Left lobe of liver (tissue), 2 donors: ENCODE measurements around the gene DOCK7. TPM values are rescaled to one million over a fixed set of nuclear protein-coding genes. Genes with fewer than 3 reads are reported as not detected.

Experiments
- ATAC-seq: fragments of 200-7000 bp; cut with Tn5 transposase; one replicate; pipeline ENCODE4 v1.9.1; 2020; ENCODE audit warnings: mild to moderate bottlenecking, moderate library complexity
- DNase-seq: peaks from one replicate; pipeline ENCODE4 v3.0.0-alpha.2; 2020; ENCODE audit warnings: low spot score
- total RNA-seq: library from RNA; stranded (reverse); gene quantifications from one replicate; pipeline ENCODE4 v1.2.1, GENCODE V29; 2021
- donor health status: DM: no; HTN: no; CAD: no; lungs with moderate emphysema.
- donor health status: DM: no; HTN: yes; CAD: no.

The DOCK7 gene
- total RNA-seq, 1 donor from 2014 or later: 13.1 TPM

DNA sequence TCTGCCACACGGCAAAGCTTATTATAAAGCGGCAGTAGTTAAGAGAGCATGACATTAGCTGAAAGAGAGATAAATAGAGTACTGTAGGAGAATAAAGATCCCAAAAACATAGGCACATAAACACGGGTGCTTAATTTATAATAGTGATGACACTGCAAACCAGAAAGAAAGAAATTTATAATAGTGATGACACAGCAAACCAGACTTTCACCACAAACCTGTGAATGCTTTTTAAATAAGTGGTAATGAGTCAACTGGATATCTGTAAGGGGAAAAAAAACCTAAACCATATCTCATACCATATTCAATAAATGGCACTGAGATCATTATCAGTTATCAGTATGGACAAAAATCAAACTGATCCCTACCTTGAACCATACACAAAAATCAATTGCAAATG, 225.8 kb downstream of the DOCK7 start:
- DNase-seq (no peak), ATAC-seq (no peak)

DNA sequence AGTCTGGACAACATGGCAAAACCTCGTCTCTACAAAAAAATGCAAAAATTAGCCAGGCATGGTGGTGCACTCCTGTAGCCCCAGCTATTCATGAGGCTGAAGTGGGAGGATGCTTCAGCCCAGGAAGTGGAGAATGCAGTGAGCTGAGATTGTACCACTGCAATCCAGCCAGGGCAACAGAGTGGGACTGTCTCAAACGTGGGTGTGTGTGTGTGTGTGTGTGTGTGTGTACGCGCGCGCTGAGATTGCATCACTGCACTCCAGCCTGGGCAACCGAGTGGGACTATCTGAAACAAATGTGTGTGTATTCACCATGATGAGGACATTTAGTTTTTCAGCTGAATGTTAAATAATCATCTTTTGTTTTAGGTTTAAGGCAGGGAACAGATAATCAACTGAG, 230.2 kb downstream of the DOCK7 start:
- DNase-seq (no peak), ATAC-seq (peak; percentile 31)

DNA sequence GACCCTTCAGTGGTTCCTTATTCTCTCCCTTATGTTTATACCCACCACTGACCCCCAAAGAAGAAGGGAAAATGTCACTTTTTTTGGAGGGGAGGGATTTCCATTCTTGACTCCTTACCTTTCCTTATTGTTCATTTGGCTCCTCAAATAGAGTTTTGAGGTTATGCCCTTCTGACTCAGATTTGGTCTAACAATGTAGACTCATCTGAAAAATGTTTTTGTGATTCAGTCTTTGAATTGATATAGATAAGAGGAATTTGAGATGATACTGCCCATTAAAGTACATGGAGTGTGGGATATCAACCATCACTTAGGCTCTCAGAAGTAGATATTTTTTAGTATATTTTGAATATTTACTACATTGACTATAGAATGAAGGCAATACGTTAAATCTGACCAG, 235.2 kb downstream of the DOCK7 start:
- ATAC-seq (no peak), DNase-seq (no peak)

DNA sequence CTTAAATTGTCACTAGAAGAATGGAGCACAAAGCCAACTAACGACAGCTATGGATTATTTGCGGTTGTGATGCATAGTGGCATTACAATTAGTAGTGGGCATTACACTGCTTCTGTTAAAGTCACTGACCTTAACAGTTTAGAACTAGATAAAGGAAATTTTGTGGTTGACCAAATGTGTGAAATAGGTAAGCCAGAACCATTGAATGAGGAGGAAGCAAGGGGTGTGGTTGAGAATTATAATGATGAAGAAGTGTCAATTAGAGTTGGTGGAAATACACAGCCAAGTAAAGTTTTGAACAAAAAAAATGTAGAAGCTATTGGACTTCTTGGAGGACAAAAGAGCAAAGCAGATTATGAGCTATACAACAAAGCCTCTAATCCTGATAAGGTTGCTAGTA, 237.9 kb downstream of the DOCK7 start:
- no peak for ATAC-seq

DNA sequence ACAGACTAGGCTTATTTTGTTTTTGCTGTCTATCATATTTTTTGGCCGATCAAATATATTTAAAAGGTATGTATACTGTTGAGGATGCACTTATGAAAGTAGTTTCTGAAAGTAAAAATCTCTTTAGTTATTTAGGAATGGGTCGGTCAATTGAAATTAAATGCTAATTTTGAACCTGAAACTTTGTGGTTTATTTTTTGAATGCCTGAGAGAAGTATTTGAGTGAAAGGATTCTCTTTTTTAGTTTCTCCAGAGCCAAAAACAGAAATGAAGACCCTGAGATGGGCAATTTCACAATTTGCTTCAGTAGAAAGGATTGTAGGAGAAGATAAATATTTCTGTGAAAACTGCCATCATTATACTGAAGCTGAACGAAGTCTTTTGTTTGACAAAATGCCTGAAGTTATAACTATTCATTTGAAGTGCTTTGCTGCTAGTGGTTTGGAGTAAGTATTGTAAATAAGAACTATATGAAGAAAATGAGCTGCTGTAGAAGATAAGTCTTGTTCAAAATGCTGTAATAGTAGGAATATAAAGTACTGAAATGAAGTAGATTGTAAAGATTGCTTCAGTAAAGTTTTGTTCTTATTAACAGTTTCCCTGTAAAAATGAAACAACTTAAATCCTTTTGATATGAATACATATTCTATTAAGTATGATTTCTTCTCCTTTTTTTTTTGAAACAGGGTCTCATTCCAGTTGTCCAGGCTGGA, 239.8 kb downstream of the DOCK7 start:
- DNase-seq (no peak), ATAC-seq (no peak)

More for the DNA sequence above, 237.9 kb downstream of the DOCK7 start:
- DNase-seq: no peak

DNA sequence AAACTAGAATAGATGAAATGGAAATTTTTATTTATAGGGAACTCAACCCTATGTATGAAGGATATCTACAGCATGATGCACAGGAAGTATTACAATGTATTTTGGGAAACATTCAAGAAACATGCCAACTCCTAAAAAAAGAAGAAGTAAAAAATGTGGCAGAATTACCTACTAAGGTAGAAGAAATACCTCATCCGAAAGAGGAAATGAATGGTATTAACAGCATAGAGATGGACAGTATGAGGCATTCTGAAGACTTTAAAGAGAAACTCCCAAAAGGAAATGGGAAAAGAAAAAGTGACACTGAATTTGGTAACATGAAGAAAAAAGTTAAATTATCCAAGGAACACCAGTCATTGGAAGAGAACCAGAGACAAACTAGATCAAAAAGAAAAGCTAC, 243.5 kb downstream of the DOCK7 start:
- ATAC-seq: no peak
- DNase-seq: no peak

DNA sequence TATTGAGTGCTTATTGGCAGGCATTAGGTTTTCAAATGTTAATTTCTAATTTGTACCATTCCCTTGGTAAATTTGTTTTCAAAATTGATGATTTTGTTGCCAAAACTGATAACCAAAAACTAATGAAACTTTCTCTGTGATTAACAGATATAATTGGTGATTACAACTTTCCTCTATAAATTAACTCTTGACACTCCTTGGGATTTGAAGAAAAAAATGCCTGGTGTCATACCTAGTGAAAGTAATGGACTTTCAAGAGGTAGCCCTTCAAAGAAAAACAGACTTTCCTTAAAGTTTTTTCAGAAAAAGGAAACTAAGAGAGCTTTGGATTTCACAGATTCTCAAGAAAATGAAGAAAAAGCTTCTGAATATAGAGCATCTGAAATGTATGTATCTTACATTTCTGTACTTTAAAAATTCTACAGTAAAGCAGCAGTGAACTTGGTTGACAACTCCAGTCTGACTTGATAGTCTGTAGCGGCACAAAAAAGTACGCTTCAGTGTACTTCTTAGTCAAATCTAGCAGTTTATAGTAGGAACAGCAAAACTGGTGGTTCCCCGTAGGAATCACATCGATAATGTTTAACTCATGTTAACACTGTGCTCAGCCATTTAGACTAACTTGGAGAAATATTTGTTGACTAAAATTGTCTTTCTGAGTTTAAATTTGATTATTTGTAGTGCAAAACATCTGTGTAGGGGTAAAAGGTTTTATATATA, 248.4 kb downstream of the DOCK7 start:
- no peak for DNase-seq
- ATAC-seq: no peak

DNA sequence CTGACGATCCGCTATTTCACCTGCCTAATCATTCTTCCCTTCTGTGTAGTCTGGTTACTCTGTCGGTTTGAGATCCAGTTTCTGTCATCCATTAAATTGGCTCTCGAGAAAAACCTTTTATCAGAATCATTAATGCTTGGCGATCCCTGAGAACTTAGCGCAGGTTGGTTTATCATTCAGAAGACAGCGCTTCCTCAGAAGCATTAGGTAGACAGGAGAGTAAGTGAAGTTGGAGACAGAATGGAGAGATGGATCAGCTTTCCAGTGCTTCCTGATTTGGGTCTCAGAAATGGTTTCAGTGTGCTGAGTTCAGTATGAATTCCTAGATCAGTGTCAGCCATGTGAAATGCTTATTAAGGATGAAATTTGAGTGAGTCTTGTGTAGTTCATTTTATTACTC, 250.0 kb downstream of the DOCK7 start:
- DNase-seq: no peak
- ATAC-seq: no peak

DNA sequence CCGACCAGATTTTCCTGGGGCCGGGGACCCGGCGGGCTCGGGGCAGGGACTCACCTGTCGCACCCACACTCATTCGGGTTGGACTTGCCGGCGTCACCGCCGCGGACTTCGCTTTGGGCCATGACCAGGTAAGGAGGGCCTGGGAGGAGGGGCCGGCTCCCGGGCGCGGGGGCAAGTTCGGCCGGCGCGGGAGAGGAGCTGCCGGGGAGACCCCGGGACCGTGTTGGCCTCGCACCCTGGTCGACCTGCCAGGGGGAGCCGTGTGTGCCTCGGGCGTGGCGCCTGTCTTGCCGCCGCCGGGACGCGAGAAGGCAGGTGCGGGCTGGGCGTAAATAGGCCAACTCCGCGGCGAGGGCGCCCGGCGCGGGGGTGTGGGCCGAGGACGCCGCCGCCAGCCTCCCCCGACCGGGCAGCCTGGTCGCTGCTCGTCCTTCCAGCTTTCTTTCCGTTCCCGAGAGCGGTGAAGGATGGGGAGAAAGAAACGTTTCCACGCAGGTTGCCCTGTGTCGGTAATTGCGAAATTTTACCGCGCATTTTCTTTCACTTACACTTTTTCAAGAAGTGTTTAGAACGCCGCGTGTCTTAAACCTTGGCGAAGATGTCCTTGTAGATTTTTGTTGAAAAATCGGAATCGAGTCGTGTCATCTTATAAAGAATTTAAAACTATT, 250.8 kb downstream of the DOCK7 start:
- ATAC-seq: peak; percentile 48
- DNase-seq: peak; percentile 75

DNA sequence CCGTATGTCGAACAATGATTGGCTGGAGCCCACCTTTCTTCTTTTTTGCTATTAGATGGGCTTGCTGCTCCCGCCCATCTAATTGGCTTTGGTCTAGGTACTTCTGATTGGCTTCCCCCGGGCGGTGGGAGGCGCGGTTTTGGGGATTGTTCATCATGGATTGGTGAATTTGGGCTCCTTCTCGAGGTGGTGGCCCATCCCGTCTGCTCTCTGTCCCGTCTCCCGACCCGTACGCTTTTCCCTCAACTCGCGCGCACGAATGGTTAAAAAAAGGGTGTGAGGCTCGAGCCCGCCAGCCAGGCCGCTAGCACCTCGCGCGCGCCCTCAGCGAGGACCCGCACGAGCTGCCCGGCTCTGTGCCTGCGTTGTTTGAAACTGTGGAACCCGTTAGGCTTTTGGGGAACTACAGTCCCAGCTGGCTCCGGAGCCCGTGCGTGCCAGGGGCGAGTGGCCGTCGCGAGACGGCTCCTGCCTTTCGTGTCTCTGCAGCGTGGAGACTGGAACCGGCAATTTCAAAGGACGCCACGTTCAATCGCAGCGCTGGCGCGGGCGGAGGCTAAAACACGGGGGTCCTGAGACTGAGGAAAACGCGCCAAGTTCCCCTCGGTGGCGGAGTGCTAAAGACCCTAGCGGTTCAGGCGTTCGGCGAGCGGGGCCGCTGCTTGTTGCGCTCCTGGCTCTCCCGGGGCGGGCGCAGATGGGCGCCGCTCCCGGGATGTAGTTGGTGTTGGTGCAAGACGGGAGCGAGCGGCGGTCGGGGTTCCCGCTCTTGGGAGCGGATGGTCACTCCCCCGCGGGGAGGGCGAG, 251.5 kb downstream of the DOCK7 start, which contains the start of gene USP1:
TSS of gene USP1 (plus strand) at position 584 of the 807 bp plus-strand sequence. CDS start 2,819 bp downstream, outside the sequence.
- DNase-seq (peak; percentile 98), ATAC-seq (peak; percentile 82)

DNA sequence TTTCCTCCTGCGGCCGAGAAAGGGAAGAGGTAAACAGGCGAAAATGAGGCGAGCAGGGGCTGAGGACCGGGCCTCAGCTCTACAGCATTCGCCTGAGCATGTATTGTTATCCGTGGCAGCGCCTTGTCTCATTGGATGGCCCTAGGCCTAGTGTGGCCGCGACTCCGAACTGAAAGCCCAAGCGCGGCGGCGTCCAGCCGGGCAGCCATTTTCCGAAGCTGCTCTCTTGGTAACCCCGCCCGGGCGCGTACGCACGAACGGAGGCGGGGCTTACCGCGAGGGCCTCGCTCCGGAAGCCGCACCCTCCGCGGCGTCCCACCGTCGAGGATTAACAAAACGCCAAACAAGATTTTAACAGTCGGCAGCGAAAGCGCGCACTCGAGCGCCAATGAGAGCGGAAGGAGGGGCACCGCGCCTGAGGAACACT, 252.1 kb downstream of the DOCK7 start:
- peak; percentile 81 for ATAC-seq

DNA sequence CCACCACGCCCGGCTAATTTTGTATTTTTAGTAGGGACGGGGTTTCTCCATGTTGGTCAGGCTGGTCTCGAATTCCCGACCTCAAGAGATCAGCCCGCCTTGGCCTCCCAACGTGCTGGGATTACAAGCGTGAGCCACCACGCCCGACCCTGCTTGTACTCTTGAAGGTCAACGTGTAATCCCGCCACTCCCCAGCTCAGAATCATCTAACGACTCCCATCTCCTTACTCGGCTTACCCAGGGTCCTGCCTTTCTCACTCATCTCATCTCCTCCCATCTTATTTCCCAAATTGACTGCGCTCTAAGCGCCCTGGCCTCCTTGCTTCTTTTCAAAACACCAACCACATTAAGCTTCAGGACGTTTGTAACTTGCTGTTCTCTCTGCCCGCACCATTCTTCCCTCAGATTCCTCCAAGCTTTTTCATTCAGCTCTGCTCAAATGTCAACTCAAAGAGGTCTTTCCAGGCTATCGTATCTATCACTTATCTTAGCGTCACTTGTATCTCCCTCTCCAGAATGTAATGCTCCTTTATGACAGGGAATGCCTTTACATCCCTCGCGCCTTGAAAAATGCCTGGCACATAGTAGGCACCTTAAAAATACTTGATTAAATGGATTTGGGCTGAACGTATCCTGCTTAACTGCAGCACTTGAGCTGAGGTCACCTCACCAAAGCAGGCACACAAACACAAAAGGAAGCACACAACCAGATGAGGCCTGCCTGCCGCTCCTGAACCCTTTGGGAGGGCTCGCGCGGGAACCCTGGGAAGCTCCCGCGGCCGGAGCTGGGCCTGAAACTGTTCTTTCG, 252.8 kb downstream of the DOCK7 start:
- DNase-seq: no peak
- ATAC-seq: peak; percentile 4

More for the DNA sequence above, 252.1 kb downstream of the DOCK7 start:
- DNase-seq: peak; percentile 97

DNA sequence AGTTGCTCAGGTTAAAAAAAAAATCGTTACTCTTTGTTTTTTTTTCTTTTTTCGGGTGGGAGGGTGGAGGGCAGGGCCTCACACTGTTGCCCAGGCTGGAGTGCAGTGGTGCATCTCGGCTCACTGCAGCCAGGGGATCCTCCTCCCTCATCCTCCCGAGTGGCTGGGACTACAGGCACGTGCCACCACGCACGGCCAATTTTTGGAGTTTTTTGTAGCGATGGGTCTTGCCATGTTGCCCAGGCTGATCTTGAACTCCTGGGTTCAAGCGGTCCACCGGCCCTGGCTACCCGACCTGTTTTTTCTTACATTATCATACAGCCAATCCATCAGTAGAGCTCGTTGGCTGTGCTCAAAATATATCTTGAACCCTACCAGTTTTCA, 253.6 kb downstream of the DOCK7 start:
- DNase-seq (no peak), ATAC-seq (no peak)

DNA sequence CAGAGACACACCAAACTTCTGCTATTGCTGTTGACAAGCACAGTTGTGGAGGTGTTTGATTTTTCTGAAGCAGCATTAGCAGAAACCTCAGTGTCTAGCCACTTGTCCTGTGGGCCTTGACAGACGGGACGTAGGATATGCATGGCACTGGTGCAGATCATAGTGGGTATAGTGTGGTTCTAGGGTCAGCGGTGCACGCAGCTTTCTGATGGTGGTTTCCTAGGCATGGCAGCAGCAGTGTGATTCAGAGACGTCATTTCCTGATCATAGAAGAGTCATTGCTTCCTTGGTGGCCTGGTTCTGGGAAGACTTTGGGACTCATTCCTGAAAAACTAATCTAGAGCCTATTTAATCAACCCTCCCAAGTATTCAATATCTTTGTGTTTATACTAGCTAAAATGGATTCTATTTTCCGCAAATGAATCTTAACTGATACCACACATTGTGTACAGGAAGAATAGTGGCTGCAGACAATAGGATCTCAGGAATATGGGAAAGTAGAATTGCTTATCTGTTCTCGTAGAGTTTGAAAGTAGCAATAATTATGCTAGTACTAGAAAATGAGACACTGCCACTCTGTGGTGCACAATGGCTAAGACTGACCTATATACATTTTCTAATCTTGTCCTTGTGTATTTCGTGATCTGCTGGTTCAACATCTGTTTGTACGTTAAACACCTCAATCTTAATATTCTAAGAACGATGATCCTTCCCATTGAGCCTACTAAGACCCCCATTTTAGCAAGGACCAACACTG, 254.1 kb downstream of the DOCK7 start:
- ATAC-seq (no peak), DNase-seq (no peak)

DNA sequence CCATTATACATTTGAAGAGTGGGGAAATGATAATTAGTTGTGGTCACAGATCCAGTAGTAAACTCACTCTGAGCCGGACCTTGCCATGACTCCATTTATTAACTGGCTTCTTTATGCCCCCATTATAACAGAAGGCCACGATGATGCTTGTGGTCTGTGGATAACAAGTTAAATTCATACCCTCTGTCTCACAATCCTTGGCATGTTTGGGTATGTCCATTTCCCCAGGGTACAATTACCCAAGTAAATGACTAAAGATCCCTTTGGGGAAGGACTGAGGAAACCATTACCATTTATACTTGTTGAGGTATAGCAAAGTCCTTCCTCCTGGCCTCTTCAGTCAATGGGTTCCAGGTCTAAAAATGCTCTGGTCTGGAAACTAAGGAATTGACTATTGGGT, 258.6 kb downstream of the DOCK7 start:
- ATAC-seq: no peak
- no peak for DNase-seq

DNA sequence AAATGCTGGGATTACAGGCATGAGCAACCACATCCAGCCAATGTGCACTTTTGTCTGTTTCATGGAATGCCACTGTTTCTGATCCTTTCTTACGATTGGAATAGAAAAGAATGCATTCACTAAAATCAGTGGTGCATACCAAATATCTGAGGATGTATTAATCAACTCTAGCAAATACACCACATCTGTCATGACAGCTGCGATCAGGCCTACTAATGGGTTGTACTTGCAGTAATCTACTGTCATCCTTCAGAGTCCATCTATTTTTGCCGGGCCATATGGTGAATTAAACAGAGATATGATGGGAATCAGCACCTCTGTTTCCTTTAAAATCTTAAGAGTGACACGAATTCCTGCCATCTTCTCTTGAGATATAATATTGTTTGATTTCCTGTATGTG, 259.8 kb downstream of the DOCK7 start:
- ATAC-seq (no peak), DNase-seq (no peak)

DNA sequence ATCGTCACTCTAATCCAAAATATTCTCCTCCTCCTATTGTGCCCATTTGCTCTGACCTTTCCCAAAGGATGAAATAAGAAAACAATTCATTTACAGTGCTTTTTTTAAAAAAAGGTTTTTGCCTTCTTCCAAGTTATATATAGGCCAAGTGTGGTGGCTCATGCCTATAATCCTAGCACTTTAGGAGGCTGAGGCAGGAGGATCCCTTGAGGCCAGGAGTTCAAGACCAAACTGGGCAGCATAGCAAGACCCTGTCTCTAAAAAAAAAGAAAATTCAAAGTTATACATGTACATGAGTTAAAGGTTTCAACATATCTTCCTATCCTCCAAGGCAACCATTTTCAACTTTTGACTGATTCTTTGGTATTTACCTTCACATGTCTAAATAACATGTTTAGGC, 261.4 kb downstream of the DOCK7 start:
- no peak for ATAC-seq
- DNase-seq: no peak

DNA sequence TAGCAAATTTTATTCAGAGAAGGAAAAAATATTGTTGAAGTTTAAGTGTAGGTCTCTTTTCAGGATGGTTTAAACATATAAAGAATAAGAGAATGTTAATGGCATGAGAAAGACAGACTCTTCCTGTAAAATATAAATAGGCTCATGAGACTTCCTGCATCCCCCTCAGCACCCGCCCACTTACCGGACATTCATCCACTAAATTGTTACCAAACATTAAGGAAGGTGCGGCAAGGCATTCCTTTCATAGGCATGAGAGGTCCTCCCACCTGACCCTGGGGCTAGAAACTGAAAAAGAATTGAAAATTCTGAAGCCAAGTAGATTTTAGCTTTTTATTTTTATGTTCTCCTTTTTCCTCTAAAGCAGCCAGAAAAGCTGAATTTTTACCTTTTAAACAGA, 261.9 kb downstream of the DOCK7 start:
- ATAC-seq: no peak
- no peak for DNase-seq

DNA sequence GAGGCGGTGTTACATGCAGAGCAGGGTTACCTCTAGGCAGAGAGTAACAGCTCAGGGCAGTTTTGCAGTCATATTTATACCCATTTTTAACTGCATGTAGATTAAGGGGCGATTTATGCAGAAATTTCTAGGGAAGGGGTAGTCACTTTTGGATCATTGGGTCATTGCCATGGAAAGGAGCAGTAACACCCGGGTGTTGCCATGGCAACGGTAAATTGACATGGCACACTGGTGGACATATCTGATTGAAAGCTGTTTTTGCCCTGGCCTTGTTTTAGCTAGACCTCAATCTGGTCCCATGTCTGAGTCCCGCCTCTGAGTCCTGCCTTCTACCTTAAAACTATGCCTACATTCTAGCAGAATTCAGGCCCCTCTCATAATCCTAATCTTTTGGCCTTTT, 263.1 kb downstream of the DOCK7 start:
- ATAC-seq (no peak), DNase-seq (no peak)
